GM10266 (cell line): ENCODE measurements around the gene SCT.

Source experiments
- DNase-seq: peaks from one replicate; pipeline ENCODE4 v3.0.0; 2012; ENCODE audit errors: extremely low spot score
- CTCF ChIP-seq: IDR thresholded peaks from 2 replicates; pipeline ENCODE4 v1.5.1; 2012; ENCODE audit warnings: mild to moderate bottlenecking, low read depth; ENCODE audit not compliant: control insufficient read depth, insufficient read depth; ENCODE audit errors: missing control alignments

SCT gene

GRCh38 chr11:615504-616319 lies 11.3 kb downstream of the SCT start, which contains the start of gene IRF7:
TSS of gene IRF7 (minus strand) at chr11:615950. CDS start at chr11:615364, 586 bp downstream.
- DNase-seq: peak; percentile 98

GRCh38 chr11:614623-615503 lies 12.1 kb downstream of the SCT start:
- no peak for DNase-seq
- no peak for TF ChIP-seq CTCF

More at GRCh38 chr11:615504-616319, 11.3 kb downstream of the SCT start, which contains the start of gene IRF7:
- no peak for TF ChIP-seq CTCF

GRCh38 chr11:614021-614622 lies 12.9 kb downstream of the SCT start:
- no peak for DNase-seq
- TF ChIP-seq CTCF: no peak

- TF ChIP-seq CTCF: no peak
- DNase-seq: peak; percentile 90
Measured at GRCh38 chr11:613369-613968, 13.5 kb downstream of the SCT start.

GRCh38 chr11:612961-613300 lies 14.1 kb downstream of the SCT start:
- no peak for TF ChIP-seq CTCF
- DNase-seq: no peak

GRCh38 chr11:612201-612960 lies 14.6 kb downstream of the SCT start:
- no peak for DNase-seq
- peak; percentile 17 for TF ChIP-seq CTCF
